DLD1 (cell line): ENCODE results near the gene COL15A1.

Source experiments
- in situ Hi-C: cut with HindIII; loops from 2 replicates; pipeline ENCODE4 v1.10.0; 2017; ENCODE audit warnings: low sequenced_read_pairs

COL15A1 gene

DNA sequence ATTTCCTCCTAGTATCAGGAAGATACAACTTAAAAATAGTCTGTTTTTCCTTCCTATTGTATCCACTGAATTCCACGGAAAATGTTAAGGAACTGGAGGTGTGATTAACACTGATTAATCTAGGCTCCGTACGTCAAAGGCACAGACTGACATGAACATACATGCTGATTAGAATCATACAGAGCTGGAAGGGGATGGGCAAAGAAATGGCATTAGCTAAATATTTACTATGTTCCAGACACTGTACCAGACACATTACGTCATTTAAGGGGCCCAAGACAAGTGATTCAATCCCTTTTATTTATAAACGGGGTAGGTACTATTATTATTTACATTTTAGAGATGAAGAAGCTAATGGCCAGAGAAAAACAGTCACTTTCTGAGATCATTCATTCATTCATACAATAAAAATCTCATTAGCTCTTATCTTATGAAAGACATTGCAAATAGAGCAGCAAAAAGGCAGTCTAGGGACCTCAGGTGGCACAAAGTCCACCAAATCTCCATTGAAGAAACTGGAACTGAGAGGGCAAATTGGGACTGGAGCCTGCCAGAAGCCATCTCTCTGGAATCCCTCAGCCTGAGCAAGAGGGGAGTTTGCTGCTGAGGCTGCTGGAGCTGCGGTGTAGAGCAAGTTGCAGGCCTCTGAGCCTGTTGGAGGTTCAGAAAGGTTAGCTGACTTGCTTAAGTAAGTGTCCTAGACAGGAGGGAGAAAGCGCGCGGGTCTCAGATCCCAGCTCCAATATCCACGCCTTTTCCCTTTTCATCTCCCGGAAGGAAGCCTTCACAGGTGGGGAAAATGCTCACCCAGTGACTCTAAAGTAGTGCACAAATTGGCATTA lies 159.6 kb downstream of the COL15A1 start:
- in situ Hi-C loops: no loop called here

DNA sequence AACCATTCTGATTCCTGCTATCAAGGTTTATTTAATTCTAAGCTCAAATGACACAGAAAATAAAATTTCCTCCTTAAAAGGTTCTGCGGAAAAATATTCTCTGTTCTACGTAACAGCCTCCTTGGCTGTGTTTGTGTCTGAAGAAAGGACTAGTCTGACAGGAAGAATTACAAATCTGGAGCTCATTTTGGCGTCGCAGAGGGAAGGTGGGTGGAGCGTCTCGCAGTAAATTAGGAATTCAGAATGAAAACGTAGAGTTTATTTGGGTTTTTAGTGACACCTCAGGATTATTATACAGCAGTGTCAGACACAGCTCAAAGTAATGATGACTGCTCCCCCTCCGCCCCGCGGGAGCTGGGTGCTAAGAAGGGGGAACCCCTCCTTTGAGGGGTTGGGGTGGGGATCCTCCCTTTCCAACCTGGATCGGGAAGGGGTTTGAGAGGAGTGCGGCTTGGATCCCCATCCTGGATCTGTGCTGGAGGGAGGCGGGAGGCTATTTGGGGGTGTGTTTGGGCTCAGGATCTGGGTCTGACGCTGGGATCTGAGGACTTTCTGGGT lies 160.3 kb downstream of the COL15A1 start:
- in situ Hi-C loops: no loop called here

DNA sequence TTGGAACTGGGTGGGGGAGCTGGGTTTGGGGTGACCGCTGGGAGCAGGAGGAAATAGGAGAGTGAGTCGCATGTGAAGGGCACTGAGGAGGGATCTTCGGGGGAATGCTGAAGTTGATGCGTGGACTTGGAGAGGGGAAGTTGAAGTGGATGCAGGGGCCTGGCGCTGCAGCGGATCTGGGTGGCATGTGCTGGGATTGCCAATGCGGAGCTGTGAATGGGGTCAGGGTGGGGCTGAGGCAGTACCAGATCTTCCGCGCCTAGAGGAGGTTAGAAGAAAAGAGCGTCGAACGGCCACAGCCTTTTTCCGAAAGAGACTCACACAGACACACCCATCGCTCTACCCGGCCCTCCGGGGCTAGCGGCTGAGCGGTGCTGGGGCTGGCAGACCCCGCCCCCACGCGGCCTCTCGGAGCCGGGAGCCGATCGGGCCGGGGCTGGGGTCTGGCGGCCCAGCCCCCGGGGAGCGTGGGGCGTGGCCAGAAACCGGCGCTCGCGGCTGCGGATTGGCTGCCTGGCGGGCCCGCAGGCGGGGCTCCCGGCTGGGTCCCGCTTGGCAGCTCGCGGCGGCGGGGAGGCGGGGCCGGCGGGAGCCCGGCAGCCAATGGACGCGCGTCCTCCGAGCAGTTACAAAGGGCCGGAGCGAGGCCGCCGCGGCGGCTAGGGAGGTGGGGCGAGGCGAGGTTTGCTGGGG lies 160.9 kb downstream of the COL15A1 start, which contains the start of gene TGFBR1:
Gene TGFBR1 (plus strand): TSS at position 655 of the 693 bp plus-strand sequence. CDS start 93 bp downstream, outside the sequence.
- in situ Hi-C loops: no loop called here

DNA sequence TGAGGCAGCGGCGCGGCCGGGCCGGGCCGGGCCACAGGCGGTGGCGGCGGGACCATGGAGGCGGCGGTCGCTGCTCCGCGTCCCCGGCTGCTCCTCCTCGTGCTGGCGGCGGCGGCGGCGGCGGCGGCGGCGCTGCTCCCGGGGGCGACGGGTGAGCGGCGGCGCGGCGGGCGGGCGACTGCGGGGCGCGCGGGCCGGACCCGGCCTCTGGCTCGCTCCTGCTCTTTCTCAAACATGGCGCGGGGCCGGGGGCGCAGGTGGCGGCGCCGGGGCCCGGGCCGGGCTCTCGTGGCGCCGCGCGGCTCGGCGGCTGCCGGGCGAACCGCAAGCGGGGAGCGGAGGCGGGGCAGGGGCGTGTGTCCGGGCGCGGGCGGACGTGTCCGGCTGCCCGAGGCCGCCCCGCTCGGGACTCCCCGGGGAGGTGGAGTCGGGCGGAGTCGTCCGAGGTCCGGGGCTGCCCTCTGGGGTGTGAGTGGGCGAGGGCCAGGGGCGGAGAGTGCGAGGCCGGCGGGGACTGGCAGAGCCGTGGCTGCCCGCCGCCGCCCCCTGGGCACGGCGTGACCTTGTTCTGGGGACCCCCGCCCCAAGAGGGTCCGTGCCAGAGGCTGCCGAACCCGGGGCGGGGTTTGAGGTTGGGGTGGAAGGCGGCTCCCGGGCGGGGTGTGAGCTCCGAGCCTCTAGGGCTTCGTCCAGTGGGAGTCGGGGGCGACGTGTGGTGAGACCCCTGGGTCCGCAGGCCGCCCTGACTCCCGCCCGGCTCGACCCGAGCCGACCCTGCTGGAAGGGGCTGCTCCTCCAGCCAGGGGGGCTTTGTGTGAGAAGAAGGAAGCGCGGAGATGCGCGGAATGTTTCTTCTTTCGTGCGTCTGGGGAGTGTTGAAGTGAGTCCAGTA lies 161.7 kb downstream of the COL15A1 start:
- in situ Hi-C loops: no loop called here

- in situ Hi-C loops: no loop called here
Observed at GRCh38 chr9:99106044-99106375, 162.3 kb downstream of the COL15A1 start.

DNA sequence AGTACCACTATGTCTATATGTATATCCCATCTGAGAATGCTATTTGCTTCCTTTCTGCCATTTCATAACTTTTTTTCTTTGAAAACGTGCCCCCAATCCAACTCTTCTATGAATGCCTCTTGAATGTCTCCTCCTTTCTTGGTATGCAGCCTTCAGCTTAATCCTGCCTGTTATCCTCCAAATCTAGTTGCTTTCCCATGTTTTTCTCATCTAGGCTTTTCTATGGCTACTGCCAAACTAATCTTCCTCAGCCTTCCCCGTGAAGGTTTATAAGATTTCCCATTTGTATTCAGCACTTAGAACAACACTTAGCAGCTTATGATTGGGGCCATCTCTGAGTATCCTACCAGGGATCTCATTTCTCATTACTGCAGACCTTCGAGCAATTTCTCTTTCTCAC lies 163.7 kb downstream of the COL15A1 start:
- in situ Hi-C loops: no loop called here

DNA sequence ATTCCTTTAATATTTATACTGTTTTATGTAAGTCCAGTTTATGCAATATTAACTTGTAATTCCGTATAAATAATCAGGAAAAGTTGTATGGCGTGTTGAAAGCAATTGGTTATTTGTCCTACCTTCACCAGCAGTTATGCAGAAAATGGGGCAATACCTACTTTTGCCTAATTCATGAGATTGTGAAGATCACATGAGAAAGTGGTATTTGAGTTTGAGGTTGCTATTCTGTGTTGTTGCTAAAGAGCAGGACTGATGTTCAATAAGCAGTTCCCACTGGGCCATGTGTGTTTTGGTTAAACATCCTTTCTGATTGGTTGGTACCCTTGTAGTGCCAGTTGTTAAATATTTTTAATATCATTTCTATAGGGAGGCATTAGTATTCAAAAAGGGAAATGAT lies 164.4 kb downstream of the COL15A1 start:
- in situ Hi-C loops: no loop called here

DNA sequence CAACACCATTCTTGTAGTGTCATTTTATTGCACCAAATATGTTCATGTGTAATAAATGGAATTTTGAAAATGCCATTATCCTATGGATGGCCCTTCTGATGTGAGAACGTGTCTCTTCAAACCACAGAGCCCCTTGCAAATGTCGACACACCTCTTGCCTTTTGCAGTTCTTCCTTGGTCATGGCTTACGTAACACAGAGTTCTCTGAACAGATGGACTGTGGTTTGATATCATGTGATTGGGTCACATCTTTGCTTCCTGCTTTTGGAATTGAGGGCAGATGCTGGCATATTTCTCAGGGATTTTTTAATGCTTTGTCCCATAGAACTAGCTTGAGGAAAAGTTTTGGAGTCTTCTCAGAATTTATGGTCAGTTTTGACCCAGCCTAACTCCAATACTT lies 165.8 kb downstream of the COL15A1 start:
- in situ Hi-C loops: no loop called here

GRCh38 chr9:99112750-99113413 lies 169.2 kb downstream of the COL15A1 start:
- in situ Hi-C loops: no loop called here

DNA sequence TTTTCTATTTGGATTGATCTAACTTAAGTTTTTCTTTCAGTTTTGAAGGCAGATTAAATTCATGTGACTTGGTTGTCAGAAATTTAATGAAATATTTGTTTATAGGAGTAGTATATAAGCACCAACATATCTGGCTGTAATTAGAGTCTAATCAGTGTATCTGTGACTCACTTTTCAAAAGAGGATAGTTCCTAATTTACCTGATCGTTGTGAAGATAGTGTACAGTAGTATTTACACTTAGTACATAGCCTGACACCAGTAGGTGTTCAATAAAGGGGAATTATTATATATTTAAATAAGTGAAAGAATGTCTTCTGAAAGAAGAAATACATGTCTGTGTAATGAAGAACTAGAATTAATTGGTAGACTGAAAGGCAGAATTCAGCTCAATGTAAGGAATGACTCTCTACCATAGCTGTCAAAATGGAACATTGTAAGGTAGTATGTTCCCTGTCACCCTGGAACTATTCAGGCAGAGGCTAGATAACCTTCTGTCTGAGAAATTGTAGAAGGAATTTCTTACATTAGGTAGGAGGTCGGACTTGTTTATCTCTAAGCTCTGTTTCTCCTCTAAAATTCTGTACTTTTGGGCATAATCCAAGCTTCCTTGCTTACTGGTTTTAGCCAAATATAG lies 169.8 kb downstream of the COL15A1 start:
- in situ Hi-C loops: no loop called here

DNA sequence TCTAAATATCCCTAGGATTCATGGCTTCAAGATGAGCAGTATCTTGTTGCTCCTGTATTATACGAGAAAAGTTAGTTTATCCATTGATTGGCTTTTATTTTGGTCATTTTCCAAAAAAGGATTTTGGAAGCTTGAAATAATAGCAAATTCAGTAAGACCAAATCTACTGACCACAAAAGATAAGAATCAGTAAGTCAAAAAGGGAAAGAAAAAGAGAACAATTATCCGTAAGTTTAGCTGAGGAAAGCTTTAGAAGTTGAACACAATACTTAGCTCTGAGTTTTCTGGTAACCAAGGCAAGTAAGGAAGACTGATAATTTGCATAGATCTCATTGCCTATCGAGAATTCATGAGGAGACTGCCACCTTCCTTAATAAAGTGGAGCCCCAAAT lies 170.3 kb downstream of the COL15A1 start:
- in situ Hi-C loops: no loop called here

DNA sequence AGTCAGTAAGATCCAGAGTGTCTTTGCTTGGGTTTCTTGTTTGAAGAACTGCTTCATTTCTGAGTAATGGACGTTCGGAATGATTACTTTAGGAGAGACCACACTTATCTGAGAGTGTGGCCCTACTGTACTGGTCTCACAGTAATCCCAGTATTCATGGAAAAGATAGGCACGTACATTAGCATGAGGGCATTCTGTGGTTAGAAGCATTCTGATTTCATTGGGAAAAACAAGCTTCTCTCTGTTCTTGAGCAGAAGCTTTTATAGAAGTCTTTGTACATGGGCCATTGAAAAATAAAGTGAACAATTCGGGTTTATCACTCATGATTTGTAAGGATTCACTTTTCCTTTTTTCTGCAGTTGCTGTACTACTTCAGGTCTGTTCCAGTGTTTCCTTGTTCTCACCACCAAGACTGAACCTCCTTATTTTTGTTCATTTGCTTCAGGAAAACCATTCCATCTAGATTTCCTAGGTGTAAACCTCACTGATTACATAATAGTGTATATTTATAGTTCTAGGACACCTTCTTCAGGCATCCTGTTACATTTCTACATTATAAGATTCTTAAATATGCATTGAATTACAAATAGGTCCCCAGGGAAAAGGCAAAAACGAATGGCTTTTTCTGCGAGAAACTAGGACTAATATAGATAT lies 171.3 kb downstream of the COL15A1 start:
- in situ Hi-C loops: no loop called here

DNA sequence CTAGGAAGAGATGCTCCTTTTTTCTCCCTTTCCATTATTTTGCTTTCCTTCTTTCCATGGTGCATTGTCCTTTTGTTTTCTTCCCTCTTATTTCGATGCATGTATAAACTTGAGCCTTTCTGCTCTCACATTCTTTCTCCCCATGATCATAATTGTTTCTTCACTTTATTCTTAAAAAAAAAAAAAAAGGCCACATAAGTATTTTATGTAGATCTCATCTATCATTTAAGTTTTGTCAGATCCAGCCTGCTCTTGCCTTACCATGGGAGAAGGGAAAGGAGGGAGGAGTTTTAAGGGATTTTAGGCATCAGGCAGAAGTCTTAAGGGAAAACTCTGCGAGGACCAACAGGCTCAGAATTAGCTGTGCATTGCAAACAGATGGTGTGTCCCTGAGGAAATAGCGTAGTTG lies 172.3 kb downstream of the COL15A1 start:
- in situ Hi-C loops: no loop called here

GRCh38 chr9:99118782-99119466 lies 175.2 kb downstream of the COL15A1 start:
- in situ Hi-C loops: no loop called here

DNA sequence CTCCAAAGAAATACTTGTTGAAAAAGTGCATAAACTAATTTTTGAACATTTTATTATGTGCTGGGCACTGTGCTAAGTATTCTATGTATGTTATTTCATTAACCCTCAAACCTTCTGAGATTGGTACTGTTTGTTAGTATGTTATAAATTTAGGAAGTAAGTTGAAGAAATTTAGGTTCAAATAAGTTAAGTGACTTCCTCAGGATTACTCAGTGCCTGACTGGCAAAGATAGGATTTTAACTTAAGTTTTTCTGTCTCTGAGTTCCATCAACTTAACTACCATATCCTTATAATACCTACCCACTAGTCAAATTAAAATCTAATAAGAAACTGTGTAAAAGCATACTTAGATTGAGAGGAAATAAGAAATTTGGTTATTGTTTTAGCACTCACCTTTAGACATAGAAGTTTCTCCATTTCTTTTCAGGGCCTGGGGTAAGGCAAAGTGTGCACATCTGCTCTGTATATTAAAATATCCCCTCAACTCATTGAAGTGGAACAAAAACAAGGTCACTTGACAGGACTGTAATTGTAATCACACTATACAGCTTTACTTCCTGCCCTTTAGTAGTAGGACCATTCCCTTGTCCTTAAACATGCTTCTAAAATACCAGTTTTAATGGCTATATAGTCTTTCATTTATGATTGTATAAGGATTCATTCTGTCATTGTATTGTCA lies 176.4 kb downstream of the COL15A1 start:
- in situ Hi-C loops: no loop called here
